AG09319 (cell line): ENCODE measurements around the gene NSRP1.

ENCODE experiments used
- DNase-seq: peaks from one replicate; pipeline ENCODE4 v3.0.0-alpha.2; 2010; ENCODE audit warnings: low read depth; ENCODE audit errors: extremely low read depth
- CTCF ChIP-seq: IDR thresholded peaks from 2 replicates; pipeline ENCODE4 v1.5.1; 2011; ENCODE audit warnings: low read depth, mild to moderate bottlenecking, inconsistent platforms, low read length, moderate library complexity

Gene NSRP1

GRCh38 chr17:30211371-30211770 lies 94.8 kb downstream of the NSRP1 start:
- no peak for TF ChIP-seq CTCF
- no peak for DNase-seq

GRCh38 chr17:30212750-30213149 lies 96.1 kb downstream of the NSRP1 start:
- DNase-seq: no peak
- no peak for TF ChIP-seq CTCF

GRCh38 chr17:30217054-30217453 lies 100.4 kb downstream of the NSRP1 start:
- no peak for DNase-seq
- no peak for TF ChIP-seq CTCF

GRCh38 chr17:30217746-30218245 lies 101.2 kb downstream of the NSRP1 start:
- no peak for DNase-seq
- TF ChIP-seq CTCF: no peak

GRCh38 chr17:30218799-30219198 lies 102.2 kb downstream of the NSRP1 start:
- TF ChIP-seq CTCF: no peak
- DNase-seq: no peak

- no peak for DNase-seq
- no peak for TF ChIP-seq CTCF
Measured at GRCh38 chr17:30219315-30219714, 102.7 kb downstream of the NSRP1 start.

GRCh38 chr17:30219833-30220232 lies 103.2 kb downstream of the NSRP1 start:
- DNase-seq: no peak
- no peak for TF ChIP-seq CTCF
